SU-DHL-6 (cell line): ENCODE data around the gene ANKS1B.
A peak's percentile ranks its signal among the peaks of the same experiment; 100 is the strongest.

ENCODE experiments used
- H2AFZ ChIP-seq: fragments of 200-600 bp; sonication (generic); 2 replicates; pipeline ENCODE4 v1.6.1; 2014; ENCODE audit warnings: low read depth, mild to moderate bottlenecking, moderate library complexity, mixed read lengths, antibody characterized with exemption, low read length; ENCODE audit not compliant: severe bottlenecking
- H3F3A ChIP-seq: fragments of 200-600 bp; shearing (Covaris generic); 2 replicates; pipeline ENCODE4 v1.6.0; 2016; ENCODE audit warnings: antibody characterized with exemption, mild to moderate bottlenecking; ENCODE audit not compliant: insufficient read depth
- H3K27ac ChIP-seq: fragments of 200-600 bp; sonication (generic); 2 replicates; pipeline ENCODE4 v1.5.1; 2016; ENCODE audit warnings: low read depth, mild to moderate bottlenecking, low read length, moderate library complexity, mixed read lengths
- H3K27me3 ChIP-seq: fragments of 200-600 bp; sonication (generic), shearing (Covaris generic); 2 replicates; pipeline ENCODE4 v1.6.0; 2014; ENCODE audit warnings: mild to moderate bottlenecking, low read length
- H3K36me3 ChIP-seq: fragments of 200-600 bp; sonication (generic); 2 replicates; pipeline ENCODE4 v1.6.1; 2014; ENCODE audit warnings: mild to moderate bottlenecking, low read length, mixed read lengths
- H3K4me2 ChIP-seq: fragments of 300-600, 200-600 bp; shearing (Covaris generic), sonication (generic); 2 replicates; pipeline ENCODE4 v1.6.0; 2014; ENCODE audit warnings: low read length, low read depth, mild to moderate bottlenecking; ENCODE audit not compliant: poor library complexity, severe bottlenecking
- H3K4me3 ChIP-seq: fragments of 200-600 bp; sonication (generic); 2 replicates; pipeline ENCODE4 v1.5.1; 2014; ENCODE audit warnings: antibody characterized with exemption, low read length, mild to moderate bottlenecking, mixed read lengths; ENCODE audit not compliant: insufficient read depth, poor library complexity, severe bottlenecking
- H3K79me2 ChIP-seq: fragments of 200-600 bp; sonication (generic); 2 replicates; pipeline ENCODE4 v1.6.1; 2014; ENCODE audit warnings: mild to moderate bottlenecking, low read length, moderate library complexity; ENCODE audit not compliant: insufficient read depth
- H3K9ac ChIP-seq: fragments of 200-600 bp; sonication (generic); 2 replicates; pipeline ENCODE4 v1.7.0; 2014; ENCODE audit warnings: mild to moderate bottlenecking, low read length
- H3K9me2 ChIP-seq: fragments of 200-600 bp; sonication (generic); replicated peaks from 2 replicates; pipeline ENCODE4 v1.6.1; 2014; ENCODE audit warnings: low read length; ENCODE audit not compliant: insufficient read depth
- H3K9me3 ChIP-seq: fragments of 200-600 bp; sonication (generic); 2 replicates; pipeline ENCODE4 v1.6.1; 2014; ENCODE audit warnings: low read length, mixed read lengths; ENCODE audit not compliant: insufficient read depth
- H4K20me1 ChIP-seq: fragments of 200-600 bp; sonication (generic); 2 replicates; pipeline ENCODE4 v1.6.1; 2014; ENCODE audit warnings: low read depth, mild to moderate bottlenecking, antibody characterized with exemption, low read length, moderate library complexity, mixed read lengths
- EZH2phosphoT487 ChIP-seq: fragments of 200-600 bp; sonication (generic), shearing (Covaris generic); conservative IDR thresholded peaks from 2 replicates; pipeline ENCODE4 v1.6.1; 2018; ENCODE audit warnings: mild to moderate bottlenecking, antibody characterized with exemption, low read length, moderate library complexity, mixed read lengths
- TF ChIP-seq, protein P1 (sequence below): fragments of 200-600 bp; sonication (generic); IDR thresholded peaks from one replicate; pipeline ENCODE4 v1.5.1; 2017; ENCODE audit warnings: antibody characterized with exemption, mild to moderate bottlenecking, low read length, moderate library complexity; ENCODE audit not compliant: insufficient read depth, poor library complexity, severe bottlenecking

Gene ANKS1B

DNA sequence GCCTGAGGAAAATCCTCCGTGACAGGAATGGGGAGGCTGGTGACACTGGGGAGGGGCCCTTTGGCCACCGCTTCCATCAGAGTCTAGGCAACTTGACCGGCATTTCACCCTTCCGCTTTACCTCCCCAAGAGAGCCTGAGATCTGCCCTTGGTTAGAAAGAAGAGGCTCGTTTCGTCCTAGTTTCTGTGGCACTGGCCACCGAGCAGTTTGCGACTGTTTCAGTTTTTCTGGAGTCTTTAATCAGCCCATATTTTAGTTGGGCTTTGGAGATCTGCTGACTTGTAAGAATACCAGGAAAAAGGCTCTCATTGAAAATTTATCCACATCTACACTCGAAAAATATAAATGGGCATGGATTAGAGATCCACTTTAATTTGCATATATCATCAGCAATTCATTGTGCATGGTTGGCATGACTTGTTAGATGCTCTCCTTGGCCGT, 414 bp upstream of the ANKS1B start:
- no peaks in the 10 kb centered on the region for H3K9me3 ChIP-seq
- no peak overlapping the region for H3K27ac ChIP-seq
- peak overlapping the region; percentile 45 for H3K4me2 ChIP-seq
- H3F3A ChIP-seq, result no peaks in the 10 kb centered on the region
- no peaks in the 10 kb centered on the region for H3K79me2 ChIP-seq
- H3K27me3 ChIP-seq, result no peaks in the 10 kb centered on the region
- H4K20me1 ChIP-seq, result no peaks in the 10 kb centered on the region
- H3K9ac ChIP-seq, result no peak overlapping the region; the same call in 1 of the 2 replicates
- H2AFZ ChIP-seq, result no peak overlapping the region
- no peaks in the 10 kb centered on the region for H3K36me3 ChIP-seq
- TF ChIP-seq EZH2phosphoT487, result no peak
- TF ChIP-seq, protein P1, sequence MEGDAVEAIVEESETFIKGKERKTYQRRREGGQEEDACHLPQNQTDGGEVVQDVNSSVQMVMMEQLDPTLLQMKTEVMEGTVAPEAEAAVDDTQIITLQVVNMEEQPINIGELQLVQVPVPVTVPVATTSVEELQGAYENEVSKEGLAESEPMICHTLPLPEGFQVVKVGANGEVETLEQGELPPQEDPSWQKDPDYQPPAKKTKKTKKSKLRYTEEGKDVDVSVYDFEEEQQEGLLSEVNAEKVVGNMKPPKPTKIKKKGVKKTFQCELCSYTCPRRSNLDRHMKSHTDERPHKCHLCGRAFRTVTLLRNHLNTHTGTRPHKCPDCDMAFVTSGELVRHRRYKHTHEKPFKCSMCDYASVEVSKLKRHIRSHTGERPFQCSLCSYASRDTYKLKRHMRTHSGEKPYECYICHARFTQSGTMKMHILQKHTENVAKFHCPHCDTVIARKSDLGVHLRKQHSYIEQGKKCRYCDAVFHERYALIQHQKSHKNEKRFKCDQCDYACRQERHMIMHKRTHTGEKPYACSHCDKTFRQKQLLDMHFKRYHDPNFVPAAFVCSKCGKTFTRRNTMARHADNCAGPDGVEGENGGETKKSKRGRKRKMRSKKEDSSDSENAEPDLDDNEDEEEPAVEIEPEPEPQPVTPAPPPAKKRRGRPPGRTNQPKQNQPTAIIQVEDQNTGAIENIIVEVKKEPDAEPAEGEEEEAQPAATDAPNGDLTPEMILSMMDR, result no peak
- no peaks in the 10 kb centered on the region for H3K9me2 ChIP-seq
- peak overlapping the region; percentile 42 for H3K4me3 ChIP-seq

DNA sequence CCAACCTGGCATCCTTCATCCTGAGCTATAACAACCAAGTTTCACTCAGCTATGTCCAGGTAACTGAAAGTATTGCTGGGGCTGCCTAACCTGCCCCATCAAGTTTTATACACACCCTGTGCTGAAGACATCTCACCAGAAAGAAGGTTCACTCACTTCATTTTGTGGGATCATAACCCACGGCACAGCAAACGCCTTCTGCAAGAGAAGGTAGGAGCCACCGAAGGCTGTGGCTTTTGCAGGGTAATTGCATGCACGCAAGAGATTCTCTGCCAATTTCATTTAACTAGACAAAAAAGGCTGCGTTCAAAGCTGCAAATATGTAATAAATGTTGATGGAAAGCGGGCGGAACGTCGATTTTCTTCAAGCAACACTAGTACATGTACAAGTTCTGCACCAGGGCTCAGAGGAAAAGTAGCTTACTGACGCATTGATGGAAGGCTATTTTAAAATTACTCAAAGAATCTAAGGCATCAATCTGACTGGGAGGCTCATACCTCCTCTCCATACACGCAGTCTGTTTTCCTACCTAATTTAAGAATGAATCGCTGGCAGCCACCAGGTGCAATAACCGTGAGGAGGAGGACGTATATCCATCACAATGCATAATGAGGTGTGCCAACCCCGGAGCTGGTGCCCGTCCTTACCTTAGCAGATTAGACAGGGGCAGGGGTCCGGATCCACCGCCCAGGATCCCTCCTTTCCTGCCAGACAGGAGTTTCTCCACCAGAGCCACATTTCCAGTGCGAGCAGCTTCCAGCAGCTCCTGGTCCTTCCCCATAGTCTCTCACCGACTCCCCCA, 1.1 kb downstream of the ANKS1B start:
- no peaks in the 10 kb centered on the region for H4K20me1 ChIP-seq
- no peaks in the 10 kb centered on the region for H3K79me2 ChIP-seq
- H3K27ac ChIP-seq, result no peak overlapping the region
- no peak overlapping the region for H3K4me2 ChIP-seq
- no peak overlapping the region for H3K4me3 ChIP-seq
- H3F3A ChIP-seq, result no peaks in the 10 kb centered on the region
- no peaks in the 10 kb centered on the region for H3K9me2 ChIP-seq
- no peak overlapping the region for H2AFZ ChIP-seq
- no peak for TF ChIP-seq EZH2phosphoT487
- TF ChIP-seq, protein P1, result no peak
- H3K36me3 ChIP-seq, result no peaks in the 10 kb centered on the region
- H3K27me3 ChIP-seq, result no peaks in the 10 kb centered on the region
- no peak overlapping the region for H3K9ac ChIP-seq
- no peaks in the 10 kb centered on the region for H3K9me3 ChIP-seq

DNA sequence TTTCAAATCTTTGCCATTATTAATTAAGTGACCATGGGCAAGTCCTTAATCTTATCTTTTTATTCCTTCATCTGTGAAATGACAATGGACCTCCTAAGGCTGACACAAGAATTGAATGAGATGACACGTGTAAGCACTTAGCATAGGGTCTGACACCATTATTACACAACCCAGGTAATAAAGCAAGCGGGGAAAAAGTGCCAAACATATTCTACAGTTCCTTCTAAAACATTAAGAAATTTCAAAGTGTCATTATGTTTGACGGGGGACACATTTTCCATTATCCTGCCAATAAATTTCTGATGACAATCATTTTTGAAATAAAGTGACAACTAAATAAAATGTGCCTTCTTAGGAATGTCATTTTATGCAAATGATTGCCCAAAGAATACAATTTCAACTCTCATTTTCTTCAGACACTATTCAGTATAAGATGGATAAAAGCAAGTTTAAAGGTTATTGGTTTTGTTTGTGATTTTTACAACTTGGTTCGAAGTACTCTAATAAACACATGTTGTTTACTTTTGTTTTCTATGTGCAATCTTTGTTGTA, 3.0 kb downstream of the ANKS1B start:
- Histone ChIP-seq H3K9me3 (no peaks in the 10 kb centered on the region), H3K27me3 (no peaks in the 10 kb centered on the region), H3K4me3 (no peak overlapping the region), H3K79me2 (no peaks in the 10 kb centered on the region), H3K9me2 (no peaks in the 10 kb centered on the region), H3K9ac (no peak overlapping the region), H3K36me3 (no peaks in the 10 kb centered on the region), H3K27ac (no peak overlapping the region), H3F3A (no peaks in the 10 kb centered on the region), H3K4me2 (no peak overlapping the region), H4K20me1 (no peaks in the 10 kb centered on the region), H2AFZ (no peak overlapping the region)
- no peak for TF ChIP-seq EZH2phosphoT487
- TF ChIP-seq, protein P1, result no peak
